HG03520 (cell line): ENCODE data around the gene DGCR8.

Experiments used
- ATAC-seq: cut with Tn5 transposase; IDR thresholded peaks from one replicate; pipeline ENCODE4 v1.9.1; 2021; ENCODE audit warnings: mild to moderate bottlenecking, moderate library complexity; ENCODE audit not compliant: unreplicated experiment

Gene DGCR8

DNA sequence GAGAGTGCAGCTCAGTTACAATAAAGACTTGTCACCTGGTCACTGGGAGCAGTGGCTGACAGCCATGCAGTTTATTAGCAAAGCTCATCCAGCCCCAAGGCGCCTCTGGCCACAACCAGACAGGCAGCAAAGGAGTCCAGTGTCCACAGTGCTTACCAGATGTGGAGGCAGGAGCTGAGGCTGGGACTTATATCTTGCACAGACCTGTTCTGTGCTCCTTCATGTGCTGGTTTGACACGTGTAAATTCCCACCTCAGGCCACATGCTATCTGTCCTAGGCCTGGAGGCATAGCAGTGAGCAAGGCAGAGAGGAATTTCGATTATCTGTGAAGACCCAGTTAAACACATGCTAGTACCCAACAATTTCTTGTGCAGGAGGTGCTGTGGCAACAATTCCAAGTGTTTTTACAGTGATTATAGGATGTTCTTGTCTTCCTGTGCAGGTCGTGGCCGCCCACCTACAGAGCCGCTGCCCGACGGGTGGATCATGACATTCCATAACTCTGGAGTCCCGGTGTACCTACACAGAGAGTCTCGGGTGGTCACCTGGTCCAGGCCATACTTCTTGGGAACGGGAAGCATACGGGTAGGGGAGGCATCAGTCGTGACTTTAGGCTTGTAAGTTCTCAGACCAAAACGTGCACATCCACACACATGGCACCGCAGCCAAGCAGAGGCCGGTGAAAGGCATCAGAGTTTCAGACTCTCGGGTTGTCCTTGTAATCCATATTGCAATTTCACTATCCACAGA lies 9.4 kb downstream of the DGCR8 start:
- ATAC-seq: no peak

DNA sequence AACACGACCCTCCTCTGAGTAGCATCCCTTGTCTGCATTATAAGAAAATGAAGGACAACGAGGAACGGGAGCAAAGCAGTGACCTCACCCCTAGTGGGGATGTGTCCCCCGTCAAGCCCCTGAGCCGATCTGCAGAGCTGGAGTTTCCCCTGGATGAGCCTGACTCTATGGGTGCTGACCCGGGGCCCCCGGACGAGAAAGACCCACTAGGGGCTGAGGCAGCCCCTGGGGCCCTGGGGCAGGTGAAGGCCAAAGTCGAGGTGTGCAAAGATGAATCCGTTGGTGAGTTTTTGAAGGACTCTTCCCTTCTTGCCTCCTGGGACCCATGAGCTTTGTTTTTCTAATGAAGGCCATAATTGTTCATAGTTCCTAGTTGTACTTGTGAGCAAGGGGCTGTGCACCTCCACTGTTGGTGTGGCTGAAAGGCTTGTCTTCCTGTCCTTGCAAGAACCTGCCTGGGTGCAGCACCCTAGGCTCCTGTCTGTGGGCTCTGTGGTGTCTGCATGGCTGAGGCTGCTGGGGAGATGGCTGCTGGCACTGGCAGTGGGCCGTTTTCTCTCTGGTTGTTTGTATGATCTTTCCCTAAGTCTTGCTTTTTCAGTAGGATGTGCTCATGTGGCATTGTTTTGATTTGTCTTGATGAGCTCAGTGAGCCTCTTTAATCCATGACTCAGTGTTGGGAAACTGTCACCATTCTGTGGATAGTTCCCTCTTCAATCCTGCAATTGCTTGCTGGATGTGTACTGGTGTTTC lies 10.1 kb downstream of the DGCR8 start:
- ATAC-seq: no peak

DNA sequence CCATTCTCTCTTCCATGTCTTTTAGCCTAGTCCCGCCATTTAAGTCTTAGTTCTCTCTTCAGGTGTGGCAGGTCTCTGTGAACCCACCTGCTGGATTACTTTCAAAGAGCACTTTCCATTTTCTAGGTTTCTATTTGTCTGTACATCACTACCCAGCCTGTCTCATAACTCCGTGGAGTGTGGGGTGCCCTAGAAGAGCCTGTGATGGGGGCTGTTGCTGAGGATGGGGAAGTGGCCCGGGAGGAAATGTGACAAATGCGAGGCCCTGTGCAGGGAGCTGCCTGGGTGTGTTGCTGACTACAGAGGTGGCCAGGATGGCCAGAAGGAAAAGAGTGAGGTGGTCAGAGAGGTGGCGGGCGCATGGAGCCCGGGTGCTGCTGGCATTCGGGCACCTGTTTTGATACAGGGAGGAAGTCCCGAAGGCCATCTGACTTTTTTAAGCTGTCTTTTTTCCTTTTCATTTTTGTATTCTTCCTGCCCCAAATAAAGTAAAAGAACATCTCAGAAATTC lies 10.7 kb downstream of the DGCR8 start:
- no peak for ATAC-seq

DNA sequence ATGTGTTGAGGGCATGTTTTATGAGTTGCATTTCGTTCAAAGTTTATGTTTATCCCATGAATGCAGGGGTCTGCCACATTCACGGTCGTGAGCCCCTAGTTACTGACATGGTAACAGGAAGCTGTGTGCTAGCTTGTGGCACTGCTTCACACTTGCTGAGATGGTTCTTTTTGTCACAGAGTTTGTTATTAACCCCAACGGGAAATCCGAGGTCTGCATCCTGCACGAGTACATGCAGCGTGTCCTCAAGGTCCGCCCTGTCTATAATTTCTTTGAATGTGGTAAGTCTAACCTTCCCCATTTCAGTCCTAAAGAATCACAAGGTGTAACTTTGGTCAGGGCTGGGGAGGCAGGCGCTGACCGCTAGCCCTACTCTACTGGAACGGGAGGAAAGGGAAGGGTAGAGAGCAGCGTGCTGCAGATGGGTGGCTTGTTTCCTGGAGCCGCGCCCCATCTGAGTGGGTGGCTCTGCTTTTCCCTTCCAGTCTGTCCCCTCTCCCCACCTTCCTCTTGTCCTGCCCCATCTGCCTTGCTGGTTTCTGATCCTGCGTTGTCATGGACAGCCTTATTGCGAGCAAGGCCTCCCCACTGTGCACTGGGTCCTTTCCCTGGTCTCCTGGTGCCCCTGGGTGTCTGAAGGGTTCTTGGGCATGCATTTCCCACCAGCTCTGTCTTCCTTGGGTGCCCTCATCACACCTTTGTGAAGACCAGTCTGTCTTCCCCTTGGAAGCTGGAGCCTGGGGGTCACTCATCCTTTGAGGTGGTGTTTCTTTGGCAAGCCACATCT lies 11.8 kb downstream of the DGCR8 start:
- ATAC-seq: no peak

DNA sequence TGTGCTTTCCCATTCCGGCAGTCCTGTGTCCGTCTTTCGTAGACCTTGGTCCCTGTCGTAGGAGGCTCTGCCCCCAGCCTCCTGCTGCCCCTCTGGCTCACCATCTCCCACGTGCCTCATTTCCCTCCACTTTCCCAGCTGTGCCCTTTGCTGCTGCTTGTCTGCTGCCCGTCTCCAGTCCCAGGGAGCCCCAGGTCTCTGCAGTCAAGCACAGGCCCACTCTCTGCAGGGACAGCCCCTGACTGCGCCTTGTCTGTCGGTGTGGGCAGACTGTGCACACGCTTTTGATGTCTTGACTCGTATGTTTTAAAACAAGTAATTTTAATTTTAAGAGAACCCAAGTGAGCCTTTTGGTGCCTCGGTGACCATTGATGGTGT lies 12.4 kb downstream of the DGCR8 start:
- no peak for ATAC-seq

DNA sequence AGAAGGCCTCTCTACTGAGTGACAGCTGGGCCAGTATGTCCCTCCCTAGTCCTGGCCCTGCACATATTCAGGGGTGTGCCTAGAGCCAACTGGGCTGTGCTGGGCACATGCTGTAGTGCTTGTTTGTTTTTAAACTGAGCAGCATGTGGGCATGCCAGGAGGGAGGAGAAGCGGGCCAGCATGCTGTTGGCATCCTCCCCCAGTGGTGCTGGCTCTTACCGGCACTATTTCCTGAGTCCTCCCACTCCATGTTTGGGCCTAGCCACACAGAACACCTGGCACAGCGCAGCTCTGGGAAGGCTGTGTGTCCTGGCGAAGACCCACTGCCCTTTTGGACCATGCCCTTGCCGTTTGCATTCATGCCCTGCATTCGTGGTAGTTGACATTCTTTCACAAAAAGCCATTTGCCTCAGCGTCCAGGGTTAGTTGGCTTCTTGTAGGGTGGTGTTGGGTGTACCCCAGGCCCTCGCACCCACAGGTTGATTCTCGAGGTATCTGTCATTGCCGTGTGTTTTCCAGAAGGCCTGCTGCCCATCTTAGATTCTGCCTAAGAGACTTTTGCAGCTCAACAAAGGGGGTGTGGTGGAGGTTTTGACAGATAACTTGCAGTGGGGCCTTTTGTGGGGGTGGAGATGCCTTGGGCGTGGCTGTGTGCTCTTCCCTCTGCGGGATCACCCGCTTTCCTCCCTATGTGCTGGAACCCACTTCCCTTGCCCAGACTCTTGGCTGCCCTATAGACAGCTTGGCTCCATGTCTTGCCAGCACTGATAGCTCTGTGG lies 13.6 kb downstream of the DGCR8 start:
- no peak for ATAC-seq

DNA sequence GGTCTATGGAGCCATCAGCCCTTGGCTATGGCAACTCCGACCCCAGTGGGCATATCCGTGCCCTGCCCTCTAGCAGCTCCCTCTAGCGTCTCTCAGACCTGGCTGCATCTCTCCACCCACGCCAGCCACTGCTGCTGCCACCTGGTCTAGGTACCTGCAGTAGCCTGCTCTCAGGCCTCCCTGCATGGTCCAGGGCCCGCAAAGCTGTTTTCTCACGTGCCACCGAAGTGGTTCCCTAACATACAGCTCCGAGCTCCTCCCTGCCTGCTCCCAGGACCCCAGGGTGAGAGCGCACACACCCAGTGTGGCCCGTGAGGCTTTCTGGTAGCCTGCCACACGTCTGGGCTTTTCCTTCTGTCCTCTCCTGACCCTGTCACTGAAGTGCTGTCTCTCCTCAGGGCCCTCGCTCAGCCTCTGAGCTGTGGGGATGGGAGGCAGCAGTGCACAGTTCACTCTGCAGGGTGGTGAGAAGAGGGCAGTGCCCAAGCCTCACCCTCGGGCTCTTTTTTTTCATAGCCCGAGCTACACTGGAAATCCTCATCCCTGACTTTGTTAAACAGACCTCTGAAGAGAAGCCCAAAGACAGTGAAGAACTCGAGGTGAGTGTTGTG lies 14.3 kb downstream of the DGCR8 start:
- ATAC-seq: no peak

DNA sequence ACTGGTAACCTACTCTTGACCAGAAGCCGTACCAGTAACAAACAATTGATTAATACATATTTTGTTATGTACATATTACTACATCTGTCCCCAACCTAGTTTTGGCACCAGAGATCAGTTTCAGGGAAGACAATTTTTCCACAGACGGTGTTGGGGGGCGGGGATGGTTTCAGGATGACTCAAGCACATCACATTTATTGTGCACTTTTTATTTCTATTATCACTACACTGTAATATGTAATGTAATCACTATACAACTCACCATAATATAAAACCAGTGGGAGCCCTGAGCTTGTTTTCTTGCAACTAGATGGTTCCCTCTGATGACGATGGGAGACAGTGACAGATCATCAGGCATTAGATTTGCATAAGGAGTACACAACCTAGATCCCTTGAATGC lies 15.5 kb downstream of the DGCR8 start:
- no peak for ATAC-seq

DNA sequence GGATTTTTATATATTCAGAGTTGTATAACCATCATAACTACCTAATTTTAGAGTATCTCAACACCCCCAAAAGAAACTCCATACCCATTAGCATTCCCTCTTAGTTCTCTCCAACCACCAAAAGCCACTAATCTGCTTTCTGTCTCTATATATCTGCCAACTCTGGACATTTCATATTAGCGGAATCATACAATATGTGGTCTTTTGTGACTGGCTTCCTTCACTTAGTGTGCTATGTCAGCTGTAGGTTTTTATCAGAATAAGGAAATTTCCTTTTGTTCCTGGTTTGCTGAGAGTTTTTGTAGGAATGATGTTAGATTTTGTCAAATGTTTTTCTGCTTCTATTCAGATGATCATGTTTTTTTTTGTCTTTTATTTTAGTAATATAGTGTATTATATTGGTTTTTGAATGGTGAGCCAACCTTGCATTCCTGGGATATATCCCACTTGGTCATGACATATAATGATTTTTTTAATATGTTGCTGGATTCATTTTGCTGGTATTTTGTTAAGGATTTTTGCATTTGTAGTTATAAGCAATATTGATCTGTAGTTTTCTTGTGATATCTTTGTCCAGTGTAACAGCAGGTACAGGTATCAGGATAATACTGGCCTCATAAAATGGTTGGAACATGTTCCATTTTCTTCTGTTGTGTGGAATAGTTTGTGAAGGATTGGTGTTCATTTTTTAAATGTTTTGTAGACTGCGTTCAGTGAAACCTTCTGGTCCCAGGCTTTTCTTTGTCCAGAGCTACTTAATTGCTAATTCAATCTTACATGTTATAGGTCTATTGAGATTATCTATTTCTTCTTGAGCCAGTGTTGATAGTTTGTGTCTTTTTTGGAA lies 16.8 kb downstream of the DGCR8 start:
- no peak for ATAC-seq

DNA sequence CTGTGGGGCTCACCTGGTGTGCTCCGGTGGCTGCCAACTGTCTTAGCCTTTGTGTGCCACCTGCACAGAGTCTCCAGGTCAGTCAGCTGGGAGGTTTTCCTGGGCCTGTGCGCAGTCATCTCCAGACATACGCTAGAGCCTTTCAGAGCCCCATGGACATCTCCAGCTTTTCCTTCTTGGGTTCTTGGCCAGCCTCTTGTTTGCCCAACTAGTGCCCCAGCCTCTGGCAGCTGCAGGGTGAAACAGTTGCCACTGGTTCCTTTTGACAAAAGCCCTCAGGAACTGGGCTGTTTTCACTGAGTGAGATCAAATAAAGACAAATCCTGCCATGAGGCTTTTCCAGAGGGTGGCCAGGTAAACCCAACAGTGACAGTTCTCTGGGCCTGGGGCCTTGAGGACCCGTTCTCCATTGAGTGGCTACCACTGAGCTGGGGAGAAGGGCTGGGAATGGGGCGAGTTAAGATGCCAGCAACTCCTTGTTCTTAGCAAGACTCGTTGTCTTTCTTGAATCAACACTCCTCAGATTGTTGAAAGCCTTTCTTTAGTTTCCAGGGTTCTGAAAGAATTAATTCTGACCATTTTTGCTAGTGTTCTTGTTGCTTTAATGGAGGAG lies 19.2 kb downstream of the DGCR8 start:
- no peak for ATAC-seq

DNA sequence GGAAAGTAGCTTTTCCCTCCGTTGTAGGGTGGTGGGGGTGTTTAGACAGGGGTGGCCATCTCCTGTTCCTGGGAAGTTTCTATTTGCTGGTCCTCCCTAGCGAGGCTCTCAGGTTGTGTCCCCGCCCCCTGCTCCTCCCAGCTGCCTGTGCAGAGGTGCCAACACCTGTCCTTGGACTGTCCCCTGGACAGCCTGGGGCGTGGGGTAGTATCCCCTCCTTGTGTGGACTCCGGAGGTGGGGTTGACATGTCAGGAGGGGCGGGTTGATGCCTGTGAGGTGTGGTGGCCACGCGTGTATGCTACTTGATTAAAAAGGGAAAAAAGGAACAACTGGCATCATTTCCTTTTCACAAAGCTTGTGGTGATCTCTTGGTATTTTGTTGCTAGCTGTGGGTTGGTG lies 21.6 kb downstream of the DGCR8 start:
- ATAC-seq: no peak

DNA sequence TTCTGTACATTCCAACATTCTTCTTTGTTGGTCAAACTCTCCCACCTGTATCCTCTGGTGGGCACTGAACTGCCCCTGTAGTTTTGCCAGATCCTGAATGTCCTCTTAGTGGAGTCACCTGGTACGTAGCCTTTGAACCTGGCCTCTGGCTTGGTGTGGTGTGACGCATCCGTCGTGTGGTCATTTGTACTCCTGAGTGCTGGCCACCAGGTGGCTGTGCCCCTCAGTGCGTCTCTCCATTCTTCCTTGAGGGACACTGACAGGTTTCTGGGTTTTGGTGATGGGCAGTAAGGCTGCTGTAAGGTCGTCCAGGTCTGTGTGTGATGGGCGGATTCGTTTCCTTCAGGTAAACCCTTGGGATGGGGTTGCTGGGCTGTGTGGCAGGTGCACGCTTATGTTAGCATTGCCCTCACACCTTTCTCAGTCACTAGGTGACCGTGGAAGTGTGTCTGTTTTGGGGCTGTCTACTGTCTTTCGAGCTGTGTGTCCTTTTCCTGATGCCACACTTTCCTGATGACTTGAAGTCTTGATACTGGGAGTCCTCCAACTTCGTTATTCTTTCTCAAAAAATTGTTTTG lies 22.3 kb downstream of the DGCR8 start:
- ATAC-seq: no peak

DNA sequence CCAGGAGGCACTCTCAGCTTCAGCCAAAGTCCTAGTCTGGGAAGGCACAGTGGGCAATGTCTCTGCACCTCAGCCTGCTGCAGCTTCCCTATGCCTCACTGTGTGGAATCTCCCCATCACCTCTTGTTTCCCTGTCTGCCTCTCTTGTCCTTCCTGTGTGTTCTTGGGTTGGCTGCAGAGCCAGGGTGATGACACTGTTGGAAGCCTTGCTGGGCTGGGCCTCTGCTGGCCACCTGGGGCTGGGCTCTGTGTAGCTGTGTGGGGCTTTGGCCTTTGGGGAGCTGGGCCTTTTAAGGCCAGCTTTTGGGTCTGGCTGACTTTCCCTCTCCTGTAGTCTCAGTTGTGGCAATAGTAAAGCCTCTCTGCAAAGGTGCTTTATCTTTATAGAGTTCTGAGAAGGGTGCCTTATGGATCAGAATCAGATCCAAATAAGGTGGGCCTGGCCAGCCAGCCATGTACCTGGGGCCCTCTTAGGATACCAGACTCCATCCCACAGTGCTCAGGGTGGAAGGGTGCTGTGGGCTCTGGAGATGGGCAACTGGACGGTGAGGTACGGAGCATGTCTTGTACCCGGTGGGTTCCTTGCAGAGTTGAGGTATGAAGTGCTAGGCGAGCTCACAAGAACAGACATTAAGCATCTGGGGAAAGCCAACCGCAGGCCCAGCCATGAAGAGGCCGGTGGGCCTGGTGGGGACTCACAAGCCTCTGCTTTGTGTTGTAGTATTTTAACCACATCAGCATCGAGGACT lies 25.6 kb downstream of the DGCR8 start:
- ATAC-seq: no peak

DNA sequence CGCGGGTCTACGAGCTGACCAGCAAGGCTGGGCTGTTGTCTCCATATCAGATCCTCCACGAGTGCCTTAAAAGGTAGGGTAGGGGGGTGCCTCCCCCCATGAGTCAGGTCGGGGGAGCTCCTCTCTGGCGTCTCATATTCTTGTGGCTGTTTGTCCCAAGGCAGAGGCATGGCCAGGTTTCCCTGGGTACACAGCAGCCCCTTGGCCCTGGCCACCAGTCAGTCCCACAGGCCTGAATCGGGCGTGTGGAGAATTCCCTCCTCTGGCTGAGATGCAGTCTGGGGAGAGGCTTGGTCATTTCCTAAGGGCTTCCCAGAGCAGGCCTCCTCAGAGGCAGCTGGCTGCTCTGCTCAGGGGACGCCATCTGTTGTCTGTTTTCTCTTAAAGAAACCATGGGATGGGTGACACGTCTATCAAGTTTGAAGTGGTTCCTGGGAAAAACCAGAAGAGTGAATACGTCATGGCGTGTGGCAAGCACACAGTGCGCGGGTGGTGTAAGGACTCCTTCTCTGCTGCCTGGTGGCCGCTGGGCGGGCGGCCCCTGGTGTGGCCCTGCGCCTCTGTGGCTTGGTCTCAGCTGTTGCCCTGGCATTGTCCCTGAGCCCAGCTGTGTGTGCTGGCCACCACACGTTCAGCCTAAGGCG lies 26.3 kb downstream of the DGCR8 start:
- no peak for ATAC-seq

DNA sequence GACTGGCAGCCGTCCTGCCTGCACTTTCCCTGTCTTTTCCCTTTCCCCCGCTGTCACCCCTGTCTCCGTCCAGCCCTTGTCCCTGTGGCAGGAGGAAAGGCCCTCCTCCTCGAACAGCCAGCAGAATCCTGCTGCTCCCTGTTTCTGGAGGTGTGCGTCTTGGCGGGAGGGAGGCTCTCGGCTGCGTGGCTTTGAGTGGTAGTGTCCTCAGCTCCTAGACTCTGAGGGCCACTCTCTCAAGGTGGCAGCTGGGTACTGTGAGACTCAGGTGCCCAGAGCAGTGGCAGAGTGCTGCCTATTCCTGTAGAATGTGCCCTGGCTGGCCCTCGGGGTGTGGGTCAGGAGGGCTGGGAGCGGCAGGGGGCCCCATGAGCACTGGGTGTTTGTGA lies 26.8 kb downstream of the DGCR8 start:
- ATAC-seq: no peak

DNA sequence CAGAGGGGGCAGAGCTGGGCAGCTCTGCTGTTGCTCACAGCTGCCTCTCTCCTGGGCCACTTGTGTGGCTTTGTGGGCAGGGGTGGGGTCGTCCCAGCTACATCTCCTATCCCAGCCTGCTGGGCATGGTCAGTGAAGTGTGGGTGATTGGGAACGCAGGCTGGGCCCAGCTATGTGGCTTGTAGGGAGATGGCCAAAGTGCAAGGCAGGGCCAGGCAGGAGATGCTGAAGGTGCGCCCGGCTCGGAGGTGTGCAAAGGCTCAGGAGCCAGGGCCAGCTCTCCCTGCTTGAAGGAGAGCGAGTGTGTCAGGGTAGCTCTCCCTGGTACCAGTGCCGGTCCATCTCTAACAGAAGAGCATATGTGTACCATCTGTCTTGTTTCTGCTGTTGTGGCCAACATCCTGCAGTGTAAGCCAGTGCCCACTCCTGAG lies 27.4 kb downstream of the DGCR8 start:
- no peak for ATAC-seq

DNA sequence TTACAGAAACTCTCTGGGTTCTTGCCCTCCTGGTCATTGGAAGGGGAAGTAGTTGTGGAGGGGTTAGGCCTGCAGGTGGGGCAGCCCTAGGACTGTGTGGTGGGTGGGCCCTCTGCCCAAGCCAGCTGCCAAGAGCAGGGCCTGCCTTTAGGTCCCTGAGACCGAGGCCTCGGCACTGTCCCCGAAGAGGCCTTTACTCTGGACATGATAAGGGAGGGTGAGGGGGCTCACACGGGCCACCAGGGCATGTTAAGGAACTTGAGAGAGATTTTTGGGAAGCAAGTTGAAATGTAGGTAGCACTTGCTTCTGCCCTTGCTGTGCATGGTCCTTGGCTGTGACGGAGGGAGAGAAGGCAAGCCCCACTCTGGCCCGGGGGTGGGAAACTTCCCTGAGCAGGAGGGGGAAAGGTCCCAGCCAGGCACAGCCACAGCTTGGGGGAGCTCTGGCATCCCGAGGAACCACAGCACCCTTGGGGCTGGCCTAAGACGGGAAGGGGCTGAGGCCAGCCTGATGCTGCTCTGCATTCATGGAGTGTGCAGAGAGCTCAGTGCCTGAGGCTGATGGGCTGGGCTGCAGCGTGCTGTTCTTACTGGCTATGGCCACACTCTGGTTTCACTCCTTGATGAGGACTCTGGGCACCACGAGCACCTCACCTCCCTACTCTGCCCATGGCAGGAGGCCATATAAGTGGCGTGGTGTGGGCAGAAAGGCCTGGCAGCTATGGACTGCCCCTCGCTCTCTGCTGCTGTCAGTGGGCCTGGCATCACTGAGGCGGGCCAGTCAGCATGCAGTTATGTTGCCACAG lies 28.1 kb downstream of the DGCR8 start:
- no peak for ATAC-seq
